GM19468 (cell line): ENCODE data around the gene SNX4.
"Not testable (repeated sequence)": the region's sequence is repeated elsewhere in the genome, so short reads cannot be mapped to it uniquely, and the experiment has no call there.

Experiments
- ATAC-seq: cut with Tn5 transposase; IDR thresholded peaks from one replicate; pipeline ENCODE4 v1.9.1; 2021; ENCODE audit warnings: mild to moderate bottlenecking, moderate library complexity, moderate number of reproducible peaks; ENCODE audit not compliant: unreplicated experiment; ENCODE audit errors: extremely low read depth

Gene SNX4

GRCh38 chr3:125406070-125406469, 113.9 kb downstream of the SNX4 start:
- ATAC-seq = no peak

GRCh38 chr3:125405515-125405914, 114.5 kb downstream of the SNX4 start:
- not testable (repeated sequence) for ATAC-seq

- no peak for ATAC-seq
Measured at GRCh38 chr3:125403789-125404188, 116.2 kb downstream of the SNX4 start.

GRCh38 chr3:125402639-125403038, 117.4 kb downstream of the SNX4 start:
- ATAC-seq = no peak

GRCh38 chr3:125401402-125401801, 118.6 kb downstream of the SNX4 start:
- no peak for ATAC-seq

GRCh38 chr3:125398952-125399351, 121.0 kb downstream of the SNX4 start:
- ATAC-seq = no peak
